Neural progenitor cell (in vitro differentiated cells): ENCODE data around the gene ERBB4. TPM values are rescaled to one million over a fixed set of nuclear protein-coding genes. Genes with fewer than 3 reads are reported as not detected.

Source experiments
- DNase-seq: peaks from one replicate; pipeline ENCODE4 v3.0.0-alpha.2; 2016; ENCODE audit warnings: low spot score
- H2AFZ ChIP-seq: fragments of 200-600 bp; sonication (generic); replicated peaks from 2 replicates; pipeline ENCODE4 v1.6.1; 2016; ENCODE audit warnings: antibody characterized with exemption
- H3F3A ChIP-seq: fragments of 200-600 bp; sonication (generic); 2 replicates; pipeline ENCODE4 v1.6.1; 2016; ENCODE audit warnings: antibody characterized with exemption, low read depth
- H3K27ac ChIP-seq: fragments of 200-600 bp; sonication (generic); 2 replicates; pipeline ENCODE4 v1.5.1; 2016; ENCODE audit warnings: mild to moderate bottlenecking
- H3K27me3 ChIP-seq: fragments of 200-600 bp; sonication (generic); 2 replicates; pipeline ENCODE4 v1.6.1; 2016; ENCODE audit warnings: mild to moderate bottlenecking, moderate library complexity
- H3K36me3 ChIP-seq: fragments of 200-600 bp; sonication (generic); 2 replicates; pipeline ENCODE4 v1.5.1; 2016
- H3K4me1 ChIP-seq: fragments of 200-600 bp; sonication (generic); 2 replicates; pipeline ENCODE4 v1.6.1; 2016; ENCODE audit warnings: mixed run types
- H3K4me2 ChIP-seq: fragments of 200-600 bp; sonication (generic); 2 replicates; pipeline ENCODE4 v1.6.1; 2016
- H3K4me3 ChIP-seq: fragments of 200-600 bp; sonication (generic); 2 replicates; pipeline ENCODE4 v1.5.1; 2016
- H3K79me2 ChIP-seq: fragments of 200-600 bp; sonication (generic); 2 replicates; pipeline ENCODE4 v1.6.1; 2016; ENCODE audit warnings: low read depth
- H3K9ac ChIP-seq: fragments of 200-600 bp; sonication (generic); 2 replicates; pipeline ENCODE4 v1.6.1; 2016
- H3K9me3 ChIP-seq: fragments of 200-600 bp; sonication (generic); 2 replicates; pipeline ENCODE4 v1.5.1; 2016; ENCODE audit warnings: low read depth
- H4K20me1 ChIP-seq: fragments of 200-600 bp; sonication (generic); 2 replicates; pipeline ENCODE4 v1.6.1; 2016; ENCODE audit warnings: low read depth
- H3K27ac Mint-ChIP-seq: 3 replicates; pipeline ENCODE4 v1.8.0; 2021; ENCODE audit warnings: mixed read lengths
- H3K27me3 Mint-ChIP-seq: 2 replicates; pipeline ENCODE4 v1.8.0; 2022; ENCODE audit warnings: low read depth, mild to moderate bottlenecking, inconsistent platforms, moderate library complexity, mixed read lengths; ENCODE audit not compliant: insufficient read depth
- H3K36me3 Mint-ChIP-seq: 3 replicates; pipeline ENCODE4 v1.8.0; 2021; ENCODE audit warnings: mixed read lengths
- H3K4me1 Mint-ChIP-seq: 3 replicates; pipeline ENCODE4 v1.8.0; 2021; ENCODE audit warnings: mixed read lengths
- H3K4me3 Mint-ChIP-seq: 3 replicates; pipeline ENCODE4 v1.8.0; 2021; ENCODE audit warnings: mild to moderate bottlenecking, moderate library complexity, mixed read lengths
- H3K9me3 Mint-ChIP-seq: 3 replicates; pipeline ENCODE4 v1.8.0; 2020; ENCODE audit warnings: mixed read lengths
- CTCF ChIP-seq: fragments of 200-600 bp; sonication (generic); IDR thresholded peaks from 2 replicates; pipeline ENCODE4 v1.5.1; 2017; ENCODE audit warnings: antibody characterized with exemption, mild to moderate bottlenecking
- EZH2 ChIP-seq: fragments of 200-600 bp; sonication (generic); IDR thresholded peaks from 2 replicates; pipeline ENCODE4 v1.6.1; 2017; ENCODE audit warnings: antibody characterized with exemption, mild to moderate bottlenecking, moderate library complexity
- EZH2phosphoT487 ChIP-seq: fragments of 200-600 bp; sonication (generic); IDR thresholded peaks from 2 replicates; pipeline ENCODE4 v1.6.1; 2017; ENCODE audit warnings: antibody characterized with exemption
- total RNA-seq: library from RNA; depleted of rRNA; stranded (reverse); fragments of >200 nt; gene quantifications from 2 replicates; pipeline ENCODE4 v1.2.3, GENCODE V29; 2015; ENCODE audit warnings: low replicate concordance

ERBB4 gene
- total RNA-seq, 1 donor from 2014 or later = 1.5 TPM

GRCh38 chr2:212227755-212228154, 310.8 kb downstream of the ERBB4 start:
- Histone ChIP-seq H3K9ac (no peak overlapping the region), H3K27ac (no peak overlapping the region), H3K27me3 (no peaks in the 10 kb centered on the region), H3K4me3 (no peak overlapping the region), H3K79me2 (no peaks in the 10 kb centered on the region), H2AFZ (no peak overlapping the region), H4K20me1 (no peaks in the 10 kb centered on the region), H3K36me3 (no peaks in the 10 kb centered on the region), H3F3A (no peaks in the 10 kb centered on the region), H3K4me1 (no peaks in the 10 kb centered on the region), H3K9me3 (no peaks in the 10 kb centered on the region), H3K4me2 (no peak overlapping the region)
- no peak for DNase-seq
- TF ChIP-seq EZH2phosphoT487 = no peak
- no peak for TF ChIP-seq CTCF
- Mint-ChIP-seq H3K4me3 (no peak overlapping the region), H3K36me3 (no peaks in the 10 kb centered on the region), H3K27ac (no peak overlapping the region), H3K4me1 (peaks cover 12% of the 10 kb centered on the region), H3K9me3 (no peaks in the 10 kb centered on the region), H3K27me3 (no peaks in the 10 kb centered on the region)

GRCh38 chr2:212226114-212226513, 312.5 kb downstream of the ERBB4 start:
- Mint-ChIP-seq H3K9me3 (no peaks in the 10 kb centered on the region), H3K27me3 (no peaks in the 10 kb centered on the region), H3K36me3 (no peaks in the 10 kb centered on the region), H3K27ac (no peak overlapping the region), H3K4me3 (no peak overlapping the region), H3K4me1 (peaks cover 12% of the 10 kb centered on the region)
- Histone ChIP-seq H3K4me1 (no peaks in the 10 kb centered on the region), H3K4me3 (no peak overlapping the region), H3K27ac (no peak overlapping the region), H3K9ac (no peak overlapping the region), H2AFZ (no peak overlapping the region), H3K4me2 (no peak overlapping the region), H3K36me3 (no peaks in the 10 kb centered on the region), H3K79me2 (no peaks in the 10 kb centered on the region), H4K20me1 (no peaks in the 10 kb centered on the region), H3K27me3 (no peaks in the 10 kb centered on the region), H3F3A (no peaks in the 10 kb centered on the region), H3K9me3 (no peaks in the 10 kb centered on the region)
- TF ChIP-seq EZH2phosphoT487 (no peak), EZH2 (no peak), CTCF (no peak)
- no peak for DNase-seq

- Mint-ChIP-seq H3K27me3 (no peaks in the 10 kb centered on the region), H3K27ac (no peak overlapping the region)
Observed at GRCh38 chr2:212223696-212224095, 314.9 kb downstream of the ERBB4 start.

More at GRCh38 chr2:212223696-212224095, 314.9 kb downstream of the ERBB4 start:
- TF ChIP-seq EZH2phosphoT487 (no peak), EZH2 (no peak), CTCF (no peak)
- Histone ChIP-seq H3K4me2 (no peak overlapping the region), H3K4me3 (no peak overlapping the region), H2AFZ (no peak overlapping the region), H3K36me3 (no peaks in the 10 kb centered on the region), H4K20me1 (no peaks in the 10 kb centered on the region), H3F3A (no peaks in the 10 kb centered on the region), H3K9ac (no peak overlapping the region), H3K27ac (no peak overlapping the region), H3K4me1 (no peaks in the 10 kb centered on the region), H3K79me2 (no peaks in the 10 kb centered on the region), H3K27me3 (no peaks in the 10 kb centered on the region), H3K9me3 (no peaks in the 10 kb centered on the region)
- Mint-ChIP-seq H3K36me3 (no peaks in the 10 kb centered on the region), H3K4me1 (peaks cover 12% of the 10 kb centered on the region), H3K4me3 (no peak overlapping the region), H3K9me3 (no peaks in the 10 kb centered on the region)
- no peak for DNase-seq
